ENCODE results near the gene TPRX2. TPM values are rescaled to one million over a fixed set of nuclear protein-coding genes. Genes with fewer than 3 reads are reported as not detected.
"Not testable (repeated sequence)": the region's sequence is repeated elsewhere in the genome, so short reads cannot be mapped to it uniquely, and the experiment has no call there.

The TPRX2 gene
- total RNA-seq, 2 experiments from 2014 or later: not detected

DNA sequence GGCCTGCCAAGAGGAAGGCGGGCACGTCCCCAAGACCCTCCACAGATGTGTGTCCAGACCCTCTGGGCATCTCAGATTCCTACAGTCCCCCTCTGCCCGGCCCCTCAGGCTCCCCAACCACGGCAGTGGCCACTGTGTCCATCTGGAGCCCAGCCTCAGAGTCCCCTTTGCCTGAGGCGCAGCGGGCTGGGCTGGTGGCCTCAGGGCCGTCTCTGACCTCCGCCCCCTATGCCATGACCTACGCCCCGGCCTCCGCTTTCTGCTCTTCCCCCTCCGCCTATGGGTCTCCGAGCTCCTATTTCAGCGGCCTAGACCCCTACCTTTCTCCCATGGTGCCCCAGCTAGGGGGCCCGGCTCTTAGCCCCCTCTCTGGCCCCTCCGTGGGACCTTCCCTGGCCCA, 19.6 kb upstream of the TPRX2 start:
- Mint-ChIP-seq H3K9me3 (ENCODE audit: insufficient read depth) (no peaks in the 10 kb centered on the region), H3K4me1 (ENCODE audit: low read depth) (no peaks in the 10 kb centered on the region), H3K27ac (no peak overlapping the region), H3K4me3 (no peak overlapping the region), H3K36me3 (ENCODE audit: low read depth) (no peaks in the 10 kb centered on the region), H3K27me3 (ENCODE audit: low read depth) (no peaks in the 10 kb centered on the region)
- CTCF ChIA-PET: interaction anchor here (1.6 kb wide), 1 partner anchor 24 kb away, joined by 6 read pairs; no protein-coding TSS in a partner anchor
- ATAC-seq: no peak
- DNase-seq: no peak
- POLR2A ChIA-PET: no interaction called here

DNA sequence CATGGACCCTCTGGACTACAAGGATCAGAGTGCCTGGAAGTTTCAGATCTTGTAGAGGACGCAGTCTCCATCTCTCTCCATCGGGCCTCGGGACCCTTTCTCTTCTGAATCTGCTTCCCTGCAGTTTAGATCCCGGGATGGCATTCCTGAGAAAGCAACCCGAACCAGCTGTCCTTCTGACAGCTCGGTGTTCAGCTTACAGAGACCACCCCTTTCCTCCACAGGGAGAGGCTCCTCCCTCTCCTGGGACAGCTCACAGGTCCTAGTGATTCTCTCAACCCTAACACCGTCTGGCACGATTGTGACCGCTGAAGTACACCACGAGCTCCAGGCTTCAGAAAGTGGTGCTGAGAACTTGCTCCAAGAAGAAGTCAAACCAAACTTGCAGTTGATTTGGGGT, 19.1 kb upstream of the TPRX2 start:
- no peak overlapping the region for H3K27ac Mint-ChIP-seq
- no peaks in the 10 kb centered on the region for H3K27me3 Mint-ChIP-seq (ENCODE audit: low read depth)
- POLR2A ChIA-PET: no interaction called here
- H3K4me3 Mint-ChIP-seq: no peak overlapping the region
- H3K4me1 Mint-ChIP-seq (ENCODE audit: low read depth): no peaks in the 10 kb centered on the region
- DNase-seq (no peak), ATAC-seq (no peak)
- H3K9me3 Mint-ChIP-seq (ENCODE audit: insufficient read depth): no peaks in the 10 kb centered on the region
- CTCF ChIA-PET: interaction anchor here (1.6 kb wide), 1 partner anchor 23 kb away, joined by 6 read pairs; no protein-coding TSS in a partner anchor
- no peaks in the 10 kb centered on the region for H3K36me3 Mint-ChIP-seq (ENCODE audit: low read depth)

DNA sequence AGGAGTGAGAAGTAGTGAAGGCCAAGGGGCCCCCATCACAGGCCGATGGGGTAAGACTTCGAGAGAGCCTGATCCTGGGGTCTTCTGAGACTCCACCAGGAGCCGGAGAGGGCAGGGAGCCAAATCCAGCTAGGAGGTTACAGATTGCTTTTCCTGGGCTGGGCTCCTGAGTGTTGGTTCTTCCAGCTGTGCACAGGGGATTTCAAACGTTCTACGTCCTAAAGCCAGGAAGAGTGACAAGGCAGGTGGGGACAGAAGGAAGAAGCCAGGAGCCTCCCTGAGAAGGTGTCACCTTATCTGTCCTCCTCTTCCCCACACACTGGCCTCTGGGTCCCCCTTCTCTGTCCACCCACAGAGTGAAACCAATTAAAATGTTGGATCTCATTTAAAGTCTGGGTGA, 16.1 kb upstream of the TPRX2 start:
- Mint-ChIP-seq H3K4me3 (no peak overlapping the region), H3K27me3 (ENCODE audit: low read depth) (no peaks in the 10 kb centered on the region), H3K4me1 (ENCODE audit: low read depth) (no peaks in the 10 kb centered on the region), H3K36me3 (ENCODE audit: low read depth) (no peaks in the 10 kb centered on the region), H3K9me3 (ENCODE audit: insufficient read depth) (no peaks in the 10 kb centered on the region), H3K27ac (no peak overlapping the region)
- CTCF ChIA-PET: no interaction called here
- ATAC-seq (no peak), DNase-seq (no peak)
- POLR2A ChIA-PET: no interaction called here

DNA sequence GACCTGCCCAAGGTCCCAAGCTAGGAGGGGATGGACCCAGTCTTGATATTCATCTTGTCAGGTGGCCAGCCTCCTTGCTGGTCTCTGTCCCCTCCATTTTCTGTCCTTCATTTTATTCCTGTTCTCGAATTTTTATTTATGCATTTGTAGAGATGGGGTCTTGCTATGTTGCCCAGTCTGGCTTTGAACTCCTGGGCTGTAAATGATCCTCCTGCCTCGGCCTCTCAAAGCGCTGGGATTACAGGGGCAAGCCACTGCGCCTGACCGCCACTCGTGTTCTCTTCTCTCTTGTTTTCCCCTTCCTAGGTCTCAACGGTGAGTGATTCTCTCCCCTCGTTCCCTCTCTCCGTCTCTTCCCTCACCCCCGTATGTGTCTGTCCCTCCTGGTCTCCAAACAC, 10.6 kb upstream of the TPRX2 start:
- DNase-seq (no peak), ATAC-seq (no peak)
- CTCF ChIA-PET: interaction anchor here (2.9 kb wide), 1 partner anchor 21 kb away, joined by 6 read pairs; no protein-coding TSS in a partner anchor
- Mint-ChIP-seq H3K9me3 (ENCODE audit: insufficient read depth) (no peaks in the 10 kb centered on the region), H3K36me3 (ENCODE audit: low read depth) (no peaks in the 10 kb centered on the region), H3K27ac (no peak overlapping the region), H3K4me3 (no peak overlapping the region), H3K4me1 (ENCODE audit: low read depth) (peaks cover 8% of the 10 kb centered on the region), H3K27me3 (ENCODE audit: low read depth) (peaks cover 20% of the 10 kb centered on the region)
- POLR2A ChIA-PET: no interaction called here

DNA sequence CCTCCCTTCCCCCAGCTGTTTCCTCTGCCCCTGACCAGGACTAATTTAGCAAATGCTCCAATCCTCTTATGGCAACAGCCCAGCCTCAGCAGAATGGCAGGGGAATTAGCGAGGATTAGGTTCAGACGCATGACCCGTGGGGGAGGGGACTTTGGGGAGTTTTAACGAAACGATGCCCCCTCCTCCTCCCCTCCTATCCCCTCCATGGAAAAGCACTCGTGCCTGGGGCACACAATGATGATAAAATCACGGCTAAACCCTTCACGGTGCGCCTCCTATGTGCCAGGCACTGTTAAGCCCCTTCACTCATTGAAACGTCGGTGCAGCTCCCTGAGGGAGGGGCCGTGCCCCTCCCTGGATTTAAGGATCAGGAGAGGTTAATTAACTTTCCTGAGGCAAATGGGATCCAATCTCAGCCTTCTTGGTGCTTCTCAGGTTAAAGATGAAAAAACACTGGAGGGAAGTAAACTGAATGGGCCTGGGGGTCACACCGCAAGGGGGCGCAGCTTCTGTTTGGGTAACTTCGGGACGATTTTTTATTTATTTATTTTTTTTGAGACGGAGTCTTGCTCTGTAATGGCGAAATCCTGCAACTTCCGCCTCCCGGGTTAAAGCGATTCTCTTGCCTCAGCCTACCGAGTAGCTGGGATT, 10.1 kb upstream of the TPRX2 start:
- Mint-ChIP-seq H3K4me3 (peak overlapping the region; percentile 26), H3K27ac (no peak overlapping the region), H3K9me3 (ENCODE audit: insufficient read depth) (no peaks in the 10 kb centered on the region), H3K27me3 (ENCODE audit: low read depth) (peaks cover 23% of the 10 kb centered on the region), H3K4me1 (ENCODE audit: low read depth) (peaks cover 8% of the 10 kb centered on the region), H3K36me3 (ENCODE audit: low read depth) (no peaks in the 10 kb centered on the region)
- ChIA-PET CTCF (interaction anchor here (0.8 to 2.9 kb wide), 3 partner anchors 9 to 20 kb away, joined by 3 to 6 read pairs (median 3); no protein-coding TSS in a partner anchor), POLR2A (interaction anchor here (0.5 kb wide), 1 partner anchor 32 kb away, joined by 3 read pairs; no protein-coding TSS in a partner anchor)
- ATAC-seq (no peak), DNase-seq (peak; percentile 43)

DNA sequence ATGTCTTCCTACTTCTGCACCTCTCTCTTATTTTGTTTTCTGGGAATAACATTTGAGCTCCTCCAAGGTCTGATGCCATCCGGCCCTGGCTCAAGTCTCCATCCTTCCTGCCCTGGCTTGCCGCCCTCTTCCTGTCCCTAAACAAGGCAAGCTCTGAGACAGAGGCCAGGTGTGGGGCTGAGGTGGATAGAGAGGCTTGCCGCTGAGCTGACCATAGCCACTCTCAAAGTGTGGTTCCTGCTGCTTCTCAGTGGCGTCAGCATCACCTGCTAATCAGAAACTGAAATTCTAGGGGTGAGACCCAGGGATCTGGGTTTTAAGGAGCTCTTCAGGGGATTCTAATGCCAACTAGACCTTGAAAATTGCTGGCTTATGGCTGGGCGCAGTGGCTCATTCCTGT, 6.0 kb upstream of the TPRX2 start:
- no peaks in the 10 kb centered on the region for H3K36me3 Mint-ChIP-seq (ENCODE audit: low read depth)
- ChIA-PET POLR2A (no interaction called here), CTCF (interaction anchor here (1.0 to 1.2 kb wide), 2 partner anchors 10 to 16 kb away, joined by 3 to 4 read pairs; no protein-coding TSS in a partner anchor)
- no peak overlapping the region for H3K27ac Mint-ChIP-seq
- H3K4me3 Mint-ChIP-seq: no peak overlapping the region
- DNase-seq (no peak), ATAC-seq (no peak)
- peaks cover 11% of the 10 kb centered on the region for H3K4me1 Mint-ChIP-seq (ENCODE audit: low read depth)
- peaks cover 25% of the 10 kb centered on the region for H3K27me3 Mint-ChIP-seq (ENCODE audit: low read depth)
- H3K9me3 Mint-ChIP-seq (ENCODE audit: insufficient read depth): no peaks in the 10 kb centered on the region

DNA sequence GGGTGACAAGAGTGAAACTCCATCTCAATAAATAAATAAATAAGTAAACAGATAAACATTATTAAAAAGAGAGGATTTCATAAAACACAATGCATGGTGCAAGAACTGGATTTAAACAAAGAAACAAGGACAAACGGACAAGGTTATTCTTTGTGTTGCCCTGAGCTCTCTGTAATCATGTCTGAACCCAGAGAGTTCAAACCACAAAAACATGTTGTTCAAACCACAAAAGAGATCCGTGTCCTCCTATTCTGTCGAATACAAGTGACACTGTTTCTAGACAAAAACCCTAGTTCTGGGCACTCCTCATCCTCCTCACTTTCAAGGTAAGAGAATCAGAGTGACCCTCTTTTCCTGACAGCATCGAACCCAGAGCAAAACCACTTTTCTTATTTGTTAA, 4.6 kb upstream of the TPRX2 start:
- CTCF ChIA-PET: interaction anchor here (1.6 kb wide), 1 partner anchor 15 kb away, joined by 5 read pairs; no protein-coding TSS in a partner anchor
- Mint-ChIP-seq H3K27me3 (ENCODE audit: low read depth) (peaks cover 16% of the 10 kb centered on the region), H3K36me3 (ENCODE audit: low read depth) (no peaks in the 10 kb centered on the region), H3K27ac (no peak overlapping the region), H3K4me1 (ENCODE audit: low read depth) (peaks cover 3% of the 10 kb centered on the region), H3K9me3 (ENCODE audit: insufficient read depth) (no peaks in the 10 kb centered on the region), H3K4me3 (no peak overlapping the region)
- no peak for DNase-seq
- POLR2A ChIA-PET: no interaction called here
- ATAC-seq: no peak

DNA sequence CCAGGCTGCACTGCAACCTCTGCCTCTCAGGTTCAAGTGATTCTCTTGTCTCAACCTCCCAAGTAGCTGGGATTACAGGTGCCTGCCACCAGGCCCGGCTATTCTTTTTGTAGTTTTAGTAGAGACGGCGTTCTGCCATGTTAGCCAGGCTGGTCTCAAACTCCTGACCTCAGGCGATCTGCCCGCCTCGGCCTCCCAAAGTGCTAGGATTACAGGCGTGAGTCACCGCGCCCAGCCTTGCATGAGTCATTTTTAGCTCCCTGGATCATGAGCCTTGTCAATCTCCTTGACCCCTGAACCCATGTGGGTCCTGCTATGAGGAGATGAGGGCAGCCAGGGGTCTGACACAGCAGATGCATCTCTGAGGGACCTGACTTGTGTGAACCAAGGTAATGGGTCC, 804 bp upstream of the TPRX2 start:
- H3K9me3 Mint-ChIP-seq (ENCODE audit: insufficient read depth); H3K36me3 Mint-ChIP-seq (ENCODE audit: low read depth); POLR2A ChIA-PET; ATAC-seq; DNase-seq; H3K4me3 Mint-ChIP-seq; H3K27ac Mint-ChIP-seq; H3K4me1 Mint-ChIP-seq (ENCODE audit: low read depth): not testable (repeated sequence)
- H3K27me3 Mint-ChIP-seq (ENCODE audit: low read depth): peaks cover 12% of the 10 kb centered on the region
- CTCF ChIA-PET: interaction anchor here (0.9 to 1.2 kb wide), 2 partner anchors 9 to 11 kb away, joined by 3 read pairs; no protein-coding TSS in a partner anchor

DNA sequence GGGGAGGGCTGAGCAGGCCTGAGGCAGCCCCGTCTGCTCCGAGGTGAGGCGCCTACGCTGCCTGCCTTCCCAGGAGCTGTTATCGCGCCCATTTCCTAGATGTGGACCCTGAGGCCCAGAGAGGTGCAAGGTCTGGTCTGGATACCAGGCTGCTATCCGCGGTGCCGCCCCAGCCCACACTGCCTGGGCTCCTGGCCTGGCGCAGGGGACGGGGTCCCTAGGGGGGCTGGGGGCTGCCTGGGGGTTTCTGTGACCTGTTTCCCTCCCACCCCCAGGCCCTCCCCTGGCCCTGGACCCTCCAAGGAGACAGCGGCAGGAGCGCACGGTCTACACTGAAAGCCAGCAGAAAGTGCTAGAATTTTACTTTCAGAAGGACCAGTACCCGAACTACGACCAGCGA, 803 bp downstream of the TPRX2 start:
- H3K36me3 Mint-ChIP-seq (ENCODE audit: low read depth); H3K27me3 Mint-ChIP-seq (ENCODE audit: low read depth); H3K27ac Mint-ChIP-seq; DNase-seq; H3K4me1 Mint-ChIP-seq (ENCODE audit: low read depth); POLR2A ChIA-PET; ATAC-seq; H3K9me3 Mint-ChIP-seq (ENCODE audit: insufficient read depth); H3K4me3 Mint-ChIP-seq; CTCF ChIA-PET: not testable (repeated sequence)

DNA sequence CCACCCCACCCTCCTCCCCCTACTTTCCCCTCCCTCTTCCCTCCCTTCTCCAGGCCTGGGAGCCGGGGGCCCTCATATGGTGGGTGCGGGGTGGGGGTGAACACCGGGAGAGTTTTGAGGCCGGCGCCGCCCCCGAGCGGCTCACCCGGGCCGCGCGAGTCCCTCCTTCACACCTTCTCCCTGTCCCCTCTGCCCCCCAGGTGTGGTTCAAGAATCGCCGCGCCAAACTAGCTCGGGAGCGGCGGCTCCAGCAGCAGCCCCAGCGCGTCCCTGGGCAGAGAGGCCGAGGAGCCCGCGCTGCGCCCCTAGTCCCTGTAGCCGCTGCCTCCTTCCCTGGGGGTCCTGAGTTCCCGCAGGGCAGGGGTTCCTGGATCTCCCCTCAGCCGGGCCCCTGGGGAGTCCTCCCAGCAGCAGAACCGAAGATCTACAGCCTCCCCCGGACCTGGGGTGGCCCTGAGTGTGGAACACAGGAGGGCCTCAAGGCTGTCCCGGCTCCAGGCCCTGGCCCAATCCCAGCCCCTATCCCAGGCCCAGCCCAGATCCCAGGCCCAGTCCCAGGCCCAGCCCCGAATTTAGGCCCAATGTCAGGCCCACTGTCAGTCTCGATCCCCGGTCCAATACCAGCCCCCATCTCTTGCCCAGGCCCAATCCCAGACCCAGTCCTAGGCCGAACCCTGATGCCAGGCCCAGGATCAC, 1.7 kb downstream of the TPRX2 start:
- DNase-seq: no peak
- Mint-ChIP-seq H3K4me3 (no peak overlapping the region), H3K9me3 (ENCODE audit: insufficient read depth) (no peaks in the 10 kb centered on the region), H3K36me3 (ENCODE audit: low read depth) (no peaks in the 10 kb centered on the region), H3K4me1 (ENCODE audit: low read depth) (no peaks in the 10 kb centered on the region), H3K27ac (no peak overlapping the region), H3K27me3 (ENCODE audit: low read depth) (peaks cover 12% of the 10 kb centered on the region)
- POLR2A ChIA-PET: no interaction called here
- CTCF ChIA-PET: no interaction called here
- no peak for ATAC-seq

DNA sequence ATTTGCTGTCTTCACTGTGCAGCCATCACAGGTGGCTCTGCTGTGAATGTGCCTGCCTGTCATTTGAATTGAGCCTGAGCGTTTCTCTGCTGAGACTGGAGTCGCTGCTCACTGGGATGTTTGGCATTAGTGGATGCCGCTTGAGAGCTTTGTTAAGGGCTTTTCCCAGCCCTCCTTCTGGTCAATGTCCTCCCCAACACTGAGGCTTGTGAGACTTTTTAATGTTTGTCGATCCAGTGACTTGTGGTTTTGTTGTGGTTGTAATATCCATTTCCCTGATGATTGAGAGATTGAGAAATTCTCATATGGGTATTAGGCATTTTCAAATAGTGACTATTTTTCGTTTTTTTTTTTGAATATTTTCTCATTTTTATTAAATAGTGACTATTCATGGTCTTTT, 2.6 kb downstream of the TPRX2 start:
- DNase-seq: no peak
- no peaks in the 10 kb centered on the region for H3K4me1 Mint-ChIP-seq (ENCODE audit: low read depth)
- ChIA-PET CTCF (no interaction called here), POLR2A (no interaction called here)
- no peaks in the 10 kb centered on the region for H3K36me3 Mint-ChIP-seq (ENCODE audit: low read depth)
- H3K27me3 Mint-ChIP-seq (ENCODE audit: low read depth): peaks cover 12% of the 10 kb centered on the region
- no peak for ATAC-seq
- no peak overlapping the region for H3K27ac Mint-ChIP-seq
- no peaks in the 10 kb centered on the region for H3K9me3 Mint-ChIP-seq (ENCODE audit: insufficient read depth)
- no peak overlapping the region for H3K4me3 Mint-ChIP-seq

DNA sequence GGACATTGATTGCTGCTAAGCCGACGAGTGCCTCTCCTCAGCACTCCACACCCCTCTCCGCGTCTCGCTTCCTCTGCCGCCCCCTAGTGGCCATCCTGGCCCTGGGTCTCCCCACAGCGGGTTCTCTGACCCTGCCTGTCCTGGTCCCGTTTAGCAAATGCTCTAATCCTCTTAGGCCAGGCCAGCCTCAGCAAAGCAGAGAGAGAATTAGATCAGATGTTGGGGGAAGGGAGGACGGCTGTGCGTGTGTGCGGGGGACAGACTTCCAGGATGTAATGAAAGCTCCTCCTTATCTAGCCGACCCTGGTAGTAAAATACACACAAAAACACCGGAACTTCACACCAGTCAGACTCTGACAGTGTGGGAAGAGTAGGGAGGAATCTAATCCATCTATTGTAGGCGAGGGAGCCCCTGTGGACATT, 4.5 kb downstream of the TPRX2 start:
- no peaks in the 10 kb centered on the region for H3K4me1 Mint-ChIP-seq (ENCODE audit: low read depth)
- H3K4me3 Mint-ChIP-seq: no peak overlapping the region
- no peaks in the 10 kb centered on the region for H3K9me3 Mint-ChIP-seq (ENCODE audit: insufficient read depth)
- no peak overlapping the region for H3K27ac Mint-ChIP-seq
- H3K36me3 Mint-ChIP-seq (ENCODE audit: low read depth): no peaks in the 10 kb centered on the region
- CTCF ChIA-PET: interaction anchor here (0.9 to 1.6 kb wide), 9 partner anchors 8 to 144 kb away, joined by 3 to 7 read pairs (median 4); no protein-coding TSS in a partner anchor
- DNase-seq (peak; percentile 88), ATAC-seq (peak; percentile 97)
- peaks cover 12% of the 10 kb centered on the region for H3K27me3 Mint-ChIP-seq (ENCODE audit: low read depth)
- POLR2A ChIA-PET: no interaction called here

Data from activated CD8-positive, alpha-beta T cell treated with anti-CD3 and anti-CD28 coated beads, Interleukin-2, amount 10 ng/mL, durations not matched to agents 7 days and 5 days (primary cell).